Calu3 (cell line): ENCODE results near the gene TESK2. TPM values are rescaled to one million over a fixed set of nuclear protein-coding genes. Genes with fewer than 3 reads are reported as not detected.
A peak's percentile ranks its signal among the peaks of the same experiment; 100 is the strongest.

Source experiments
- BruUV-seq: library from RNA; stranded (reverse); fragments of 400-500 nt; replicated peaks from 2 replicates; lab custom pipeline; 2021; lab: Mats Ljungman, UMichigan
- CTCF ChIA-PET: fragments of 300-600 bp; sonication (Branson Sonifier 250); formaldehyde crosslinking; loops from one replicate; lab custom pipeline; 2022; ENCODE audit warnings: antibody characterized with exemption; lab: Charles Lee
- DNase-seq: peaks from one replicate; pipeline ENCODE4 v3.0.0; 2022
- H3K27ac Mint-ChIP-seq: one replicate; pipeline ENCODE4 v1.8.0; 2022; ENCODE audit warnings: mixed read lengths; ENCODE audit not compliant: unreplicated experiment
- H3K27me3 Mint-ChIP-seq: one replicate; pipeline ENCODE4 v1.8.0; 2022; ENCODE audit warnings: mixed read lengths; ENCODE audit not compliant: unreplicated experiment
- H3K36me3 Mint-ChIP-seq: one replicate; pipeline ENCODE4 v1.8.0; 2022; ENCODE audit warnings: mild to moderate bottlenecking, moderate library complexity, mixed read lengths; ENCODE audit not compliant: insufficient read depth, unreplicated experiment
- H3K4me1 Mint-ChIP-seq: one replicate; pipeline ENCODE4 v1.8.0; 2022; ENCODE audit warnings: mild to moderate bottlenecking, low read depth, mixed read lengths; ENCODE audit not compliant: unreplicated experiment
- H3K4me3 Mint-ChIP-seq: one replicate; pipeline ENCODE4 v1.8.0; 2022; ENCODE audit warnings: mild to moderate bottlenecking, low read depth, moderate library complexity, mixed read lengths; ENCODE audit not compliant: unreplicated experiment
- H3K9me3 Mint-ChIP-seq: one replicate; pipeline ENCODE4 v1.8.0; 2022; ENCODE audit warnings: low read depth, mixed read lengths; ENCODE audit not compliant: unreplicated experiment
- CTCF ChIP-seq: fragments of 200-600 bp; IDR thresholded peaks from one replicate; pipeline ENCODE4 v1.8.0; 2022; ENCODE audit warnings: antibody characterized with exemption; ENCODE audit not compliant: unreplicated experiment
- intact Hi-C: fragments of 100-400 bp; cut with micrococcal nuclease; formaldehyde crosslinking; loops from one replicate; pipeline ENCODE4 v1.10.0; 2022; ENCODE audit not compliant: unreplicated experiment
- total RNA-seq: library from RNA; stranded (reverse); gene quantifications from 2 replicates; pipeline ENCODE4 v1.2.3, GENCODE V29; 2022

Gene TESK2
- total RNA-seq, 1 experiment from 2014 or later, result 2.3 TPM

- Mint-ChIP-seq H3K4me3 (no peak overlapping the region), H3K27ac (no peak overlapping the region), H3K9me3 (no peaks in the 10 kb centered on the region), H3K36me3 (no peaks in the 10 kb centered on the region), H3K27me3 (no peaks in the 10 kb centered on the region), H3K4me1 (peaks cover 17% of the 10 kb centered on the region)
- peak; percentile 58 for DNase-seq
- no TSS peak for BruUV-seq
- CTCF ChIA-PET, result interaction anchor here (0.6 to 1.7 kb wide), 5 partner anchors 74 to 494 kb away, joined by 3 to 16 read pairs (median 5); partner anchors contain the start of gene TESK2
- intact Hi-C loops, result loop anchor here (1.0 to 5.0 kb wide), 2 partner anchors 133 to 212 kb away; no protein-coding TSS in a partner anchor
- TF ChIP-seq CTCF, result no peak
These were observed 131.0 kb downstream of the TESK2 start for GRCh38 chr1:45359882-45360513.

- DNase-seq, result peak; percentile 23
- intact Hi-C loops, result no loop called here
- H3K4me3 Mint-ChIP-seq, result no peak overlapping the region
These were observed 134.8 kb downstream of the TESK2 start for GRCh38 chr1:45356186-45356585.

GRCh38 chr1:45355683-45356082 is 135.3 kb downstream of the TESK2 start:
- H3K4me1 Mint-ChIP-seq, result peaks cover 17% of the 10 kb centered on the region
- CTCF ChIA-PET, result interaction anchor here (0.9 to 2.9 kb wide), 3 partner anchors 16 to 145 kb away, joined by 3 to 16 read pairs (median 3); partner anchors contain the start of genes MMACHC, MUTYH and TOE1
- no peaks in the 10 kb centered on the region for H3K9me3 Mint-ChIP-seq
- no peak overlapping the region for H3K27ac Mint-ChIP-seq
- no peak for TF ChIP-seq CTCF
- no peak for DNase-seq
- H3K4me3 Mint-ChIP-seq, result no peak overlapping the region
- H3K36me3 Mint-ChIP-seq, result no peaks in the 10 kb centered on the region
- intact Hi-C loops, result no loop called here
- no TSS peak for BruUV-seq
- H3K27me3 Mint-ChIP-seq, result no peaks in the 10 kb centered on the region

More at GRCh38 chr1:45356186-45356585, 134.8 kb downstream of the TESK2 start:
- Mint-ChIP-seq H3K36me3 (no peaks in the 10 kb centered on the region), H3K27ac (no peak overlapping the region), H3K4me1 (peaks cover 17% of the 10 kb centered on the region), H3K27me3 (no peaks in the 10 kb centered on the region), H3K9me3 (no peaks in the 10 kb centered on the region)
- BruUV-seq, result no TSS peak
- TF ChIP-seq CTCF, result no peak
- CTCF ChIA-PET, result interaction anchor here (0.9 to 2.9 kb wide), 4 partner anchors 16 to 213 kb away, joined by 3 to 16 read pairs (median 4); partner anchors contain the start of genes MMACHC, MUTYH and TOE1

- intact Hi-C loops, result no loop called here
- DNase-seq, result no peak
- TF ChIP-seq CTCF, result no peak
- no peak overlapping the region for H3K27ac Mint-ChIP-seq
- no peaks in the 10 kb centered on the region for H3K27me3 Mint-ChIP-seq
- CTCF ChIA-PET, result no interaction called here
- no peak overlapping the region for H3K4me3 Mint-ChIP-seq
- H3K36me3 Mint-ChIP-seq, result no peaks in the 10 kb centered on the region
- no TSS peak for BruUV-seq
- peaks cover 17% of the 10 kb centered on the region for H3K4me1 Mint-ChIP-seq
- H3K9me3 Mint-ChIP-seq, result no peaks in the 10 kb centered on the region
These were observed 136.1 kb downstream of the TESK2 start for GRCh38 chr1:45354838-45355237.
